Memory B cell (primary cell): ENCODE measurements around the gene CBARP.
"Not testable (repeated sequence)": the region's sequence is repeated elsewhere in the genome, so short reads cannot be mapped to it uniquely, and the experiment has no call there.

ENCODE experiments used
- ATAC-seq: fragments of 150-1000 bp; cut with Tn5 transposase; 2 replicates; pipeline ENCODE4 v1.10.0; 2021; ENCODE audit warnings: low read depth, mild to moderate bottlenecking, moderate library complexity
- DNase-seq, 2 donors: peaks; one replicate each; pipeline ENCODE4 v3.0.0; 2022; ENCODE audit warnings: low spot score in 2 of 2
- H3K27ac Mint-ChIP-seq: one replicate; pipeline ENCODE4 v1.8.0; 2022; ENCODE audit warnings: mild to moderate bottlenecking, moderate library complexity, mixed read lengths
- H3K27me3 Mint-ChIP-seq: one replicate; pipeline ENCODE4 v1.8.0; 2022; ENCODE audit warnings: mixed read lengths
- H3K36me3 Mint-ChIP-seq: one replicate; pipeline ENCODE4 v1.8.0; 2022; ENCODE audit warnings: mild to moderate bottlenecking, mixed read lengths
- H3K4me1 Mint-ChIP-seq: one replicate; pipeline ENCODE4 v1.8.0; 2022; ENCODE audit warnings: mixed read lengths
- H3K4me3 Mint-ChIP-seq: one replicate; pipeline ENCODE4 v1.8.0; 2022; ENCODE audit warnings: mild to moderate bottlenecking, moderate library complexity, mixed read lengths
- H3K9me3 Mint-ChIP-seq: one replicate; pipeline ENCODE4 v1.8.0; 2022; ENCODE audit warnings: mixed read lengths

The CBARP gene

GRCh38 chr19:1218751-1219567 is 18.8 kb downstream of the CBARP start:
- Mint-ChIP-seq H3K4me3 (no peak overlapping the region), H3K27ac (no peak overlapping the region), H3K9me3 (no peaks in the 10 kb centered on the region), H3K4me1 (peaks cover 6% of the 10 kb centered on the region), H3K27me3 (no peaks in the 10 kb centered on the region), H3K36me3 (no peaks in the 10 kb centered on the region)
- ATAC-seq (no peak), DNase-seq (no peak)

DNA sequence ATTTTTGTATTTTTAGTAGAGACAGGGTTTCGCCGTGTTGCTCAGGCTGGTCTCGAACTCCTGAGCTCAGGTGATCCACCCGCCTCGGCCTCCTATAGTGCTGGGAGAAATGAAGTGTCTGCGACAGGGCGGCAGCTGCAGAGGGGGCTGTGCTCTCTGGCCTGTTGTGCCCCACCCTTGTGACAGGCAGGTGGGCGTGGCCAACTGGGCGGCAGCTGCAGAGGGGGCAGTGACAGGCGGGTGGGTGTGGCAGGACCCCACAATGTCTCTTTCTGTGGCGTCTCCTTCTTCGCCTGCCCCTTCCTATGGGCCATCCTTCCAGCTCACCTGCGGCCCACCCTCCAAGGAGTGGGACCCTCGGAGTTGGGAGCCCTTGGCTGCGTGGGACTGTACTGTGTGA is 20.4 kb downstream of the CBARP start:
- H3K36me3 Mint-ChIP-seq: peaks cover 4% of the 10 kb centered on the region
- DNase-seq (no peak), ATAC-seq (no peak)
- no peak overlapping the region for H3K4me3 Mint-ChIP-seq
- H3K4me1 Mint-ChIP-seq: peaks cover 14% of the 10 kb centered on the region
- H3K9me3 Mint-ChIP-seq: no peaks in the 10 kb centered on the region
- H3K27me3 Mint-ChIP-seq: no peaks in the 10 kb centered on the region
- H3K27ac Mint-ChIP-seq: no peak overlapping the region

DNA sequence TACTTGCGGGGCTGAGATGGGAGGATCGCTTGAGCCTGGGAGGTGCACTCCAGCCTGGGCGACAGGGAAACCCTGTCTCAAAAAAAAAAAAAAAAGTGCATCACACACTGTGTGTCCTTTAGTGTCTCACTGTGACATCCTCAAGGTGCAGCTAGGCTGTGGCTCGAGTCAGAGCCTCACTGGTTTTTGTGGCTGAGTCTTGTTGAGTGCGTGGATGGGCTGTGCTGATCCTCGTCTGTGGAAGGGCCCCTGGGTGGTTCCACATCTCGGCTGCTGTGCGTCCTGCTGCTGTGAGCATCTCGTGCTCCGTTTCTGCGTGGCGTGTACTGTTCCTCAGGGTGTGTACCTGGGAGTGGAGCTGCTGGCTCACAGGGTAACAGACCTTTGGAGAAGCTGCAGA is 21.0 kb downstream of the CBARP start:
- H3K4me3 Mint-ChIP-seq: no peak overlapping the region

DNA sequence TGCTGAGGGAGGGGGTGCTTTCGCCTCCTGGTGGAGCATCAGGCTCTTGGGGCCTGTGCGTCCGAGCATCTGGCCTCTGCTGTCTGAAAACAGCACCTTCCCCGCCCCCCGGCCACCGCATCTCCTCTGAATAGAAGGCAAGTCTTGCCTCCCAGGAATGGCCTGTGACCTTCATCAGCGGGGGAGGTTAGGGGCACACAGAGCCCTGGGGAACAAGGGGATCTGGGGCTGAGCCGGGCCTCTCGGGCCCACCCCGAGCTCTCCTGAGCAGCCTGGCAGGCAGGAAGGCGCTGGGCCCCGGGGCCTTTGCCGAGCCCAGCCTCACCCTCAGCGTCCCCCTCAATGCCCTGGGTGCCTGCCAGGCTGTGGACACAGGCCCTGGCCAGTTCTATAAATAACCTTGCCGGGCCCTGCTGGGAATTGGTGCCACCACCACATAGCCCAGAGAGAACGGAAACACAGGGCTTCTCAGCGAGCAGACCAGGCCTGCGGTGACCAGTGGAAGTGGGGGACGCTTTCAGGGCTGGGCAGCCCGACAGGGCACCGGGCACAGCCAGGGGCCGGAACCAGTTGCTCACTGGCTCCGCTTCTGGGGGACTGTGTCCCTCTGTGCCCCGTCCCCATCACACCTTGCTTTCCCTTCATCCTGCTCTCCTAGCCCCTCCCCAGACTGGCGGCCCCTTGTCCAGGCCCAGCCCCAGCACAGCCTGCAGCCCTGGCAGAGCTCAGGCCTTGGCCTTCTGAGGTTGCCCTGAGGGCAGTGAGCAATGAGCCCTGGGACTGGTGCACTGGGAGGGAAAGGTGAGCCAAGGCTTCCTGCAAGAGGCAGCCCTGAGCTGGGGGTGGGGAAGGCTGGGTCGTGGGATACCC is 22.7 kb downstream of the CBARP start:
- H3K9me3 Mint-ChIP-seq: no peaks in the 10 kb centered on the region
- no peak overlapping the region for H3K27ac Mint-ChIP-seq
- H3K27me3 Mint-ChIP-seq: no peaks in the 10 kb centered on the region
- H3K4me3 Mint-ChIP-seq: no peak overlapping the region
- peaks cover 9% of the 10 kb centered on the region for H3K36me3 Mint-ChIP-seq
- peaks cover 14% of the 10 kb centered on the region for H3K4me1 Mint-ChIP-seq
- no peak for DNase-seq
- ATAC-seq: no peak

More for the DNA sequence above, 21.0 kb downstream of the CBARP start:
- Mint-ChIP-seq H3K9me3 (no peaks in the 10 kb centered on the region), H3K27me3 (no peaks in the 10 kb centered on the region), H3K27ac (no peak overlapping the region), H3K4me1 (peaks cover 14% of the 10 kb centered on the region), H3K36me3 (peaks cover 4% of the 10 kb centered on the region)
- ATAC-seq: no peak
- no peak for DNase-seq

DNA sequence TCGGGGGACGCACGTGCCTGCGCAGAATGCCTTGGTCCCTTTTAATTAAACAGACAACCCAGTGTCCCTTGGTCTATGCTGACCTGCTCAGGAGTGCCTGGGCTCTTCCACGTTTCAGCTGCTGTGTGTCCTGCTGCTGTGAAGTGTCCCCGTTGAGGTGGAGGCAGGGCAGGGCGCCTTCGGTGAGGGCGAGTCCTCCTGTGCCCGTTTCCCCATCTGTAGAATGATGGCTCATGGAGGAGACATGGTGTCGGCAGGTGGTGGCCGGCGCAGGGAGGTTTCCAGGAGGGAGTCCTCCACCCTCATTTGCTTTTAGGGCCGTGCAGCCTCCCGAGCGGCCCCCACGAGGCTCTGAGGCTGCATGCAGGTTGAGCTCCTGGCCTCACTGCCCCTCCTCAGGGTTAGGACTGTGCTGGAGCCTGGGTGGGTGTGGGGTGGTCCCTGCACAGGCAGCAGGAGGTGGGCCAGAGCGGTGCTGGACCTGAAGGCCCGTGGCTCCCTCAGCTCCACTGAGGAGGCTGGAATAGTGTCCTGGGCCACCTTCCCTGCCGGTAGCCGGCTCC is 23.4 kb downstream of the CBARP start:
- Mint-ChIP-seq H3K27me3 (no peaks in the 10 kb centered on the region), H3K4me3 (peak overlapping the region; percentile 59), H3K4me1 (peaks cover 17% of the 10 kb centered on the region), H3K36me3 (peaks cover 9% of the 10 kb centered on the region), H3K27ac (peak overlapping the region; percentile 91), H3K9me3 (no peaks in the 10 kb centered on the region)
- DNase-seq: no peak
- no peak for ATAC-seq

DNA sequence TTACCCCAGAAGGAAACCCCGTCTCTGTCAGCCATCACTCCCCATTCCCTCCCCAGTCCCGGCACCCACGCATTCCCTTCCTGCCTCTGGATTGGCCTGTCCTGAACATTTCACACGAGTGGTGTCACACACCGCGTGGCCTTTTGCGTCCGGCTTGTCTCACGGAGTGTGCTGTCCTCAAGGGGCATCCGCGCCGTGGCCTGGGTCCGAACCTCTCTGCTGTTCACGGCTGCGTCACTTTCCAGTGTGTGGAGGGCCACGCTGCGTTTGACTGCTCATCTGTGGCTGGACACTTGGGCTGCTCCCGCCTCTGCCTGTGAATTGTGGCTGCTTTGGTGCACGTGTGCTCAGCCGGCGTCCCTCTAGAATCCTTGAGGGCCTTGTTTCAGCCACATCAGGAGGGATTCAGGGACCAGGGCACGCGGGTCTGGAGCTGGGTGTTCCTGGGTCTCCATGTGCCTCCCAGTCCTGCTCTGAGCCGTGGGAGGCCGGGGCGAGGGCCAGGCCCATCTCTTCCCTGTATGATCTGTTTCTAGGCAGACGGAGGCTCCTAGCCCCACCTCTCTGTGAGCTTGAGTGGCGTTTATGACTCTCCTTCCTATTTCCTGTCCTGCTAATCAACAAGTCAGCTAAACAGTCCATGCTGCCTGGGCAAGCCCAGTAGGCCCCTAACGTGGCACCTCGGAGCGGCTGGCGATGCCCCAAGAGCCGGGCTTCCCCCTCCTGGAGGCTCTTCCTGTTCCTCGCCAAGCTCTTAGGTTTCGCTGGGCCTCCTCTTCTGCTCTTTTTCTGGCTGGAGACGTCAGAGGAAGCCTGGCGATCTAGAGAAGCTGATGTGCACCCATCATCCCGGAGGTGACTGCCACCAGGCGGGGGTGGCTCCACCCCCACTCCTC is 24.2 kb downstream of the CBARP start:
- Mint-ChIP-seq H3K4me1 (peaks cover 17% of the 10 kb centered on the region), H3K27me3 (no peaks in the 10 kb centered on the region), H3K9me3 (no peaks in the 10 kb centered on the region), H3K36me3 (peaks cover 9% of the 10 kb centered on the region), H3K4me3 (peak overlapping the region; percentile 59), H3K27ac (peak overlapping the region; percentile 91)
- ATAC-seq (peak; percentile 96), DNase-seq (peak in 1 of 2 donors; percentile 41)

GRCh38 chr19:1211494-1212234 is 26.1 kb downstream of the CBARP start:
- Mint-ChIP-seq H3K27me3 (no peaks in the 10 kb centered on the region), H3K4me3 (no peak overlapping the region), H3K4me1 (peaks cover 30% of the 10 kb centered on the region), H3K36me3 (peaks cover 9% of the 10 kb centered on the region), H3K9me3 (no peaks in the 10 kb centered on the region), H3K27ac (no peak overlapping the region)
- DNase-seq (no peak), ATAC-seq (no peak)

GRCh38 chr19:1210227-1210538 is 27.6 kb downstream of the CBARP start:
- ATAC-seq (no peak), DNase-seq (no peak)
- Mint-ChIP-seq H3K27ac (no peak overlapping the region), H3K4me1 (peaks cover 29% of the 10 kb centered on the region), H3K36me3 (peaks cover 9% of the 10 kb centered on the region), H3K27me3 (no peaks in the 10 kb centered on the region), H3K9me3 (no peaks in the 10 kb centered on the region), H3K4me3 (no peak overlapping the region)

DNA sequence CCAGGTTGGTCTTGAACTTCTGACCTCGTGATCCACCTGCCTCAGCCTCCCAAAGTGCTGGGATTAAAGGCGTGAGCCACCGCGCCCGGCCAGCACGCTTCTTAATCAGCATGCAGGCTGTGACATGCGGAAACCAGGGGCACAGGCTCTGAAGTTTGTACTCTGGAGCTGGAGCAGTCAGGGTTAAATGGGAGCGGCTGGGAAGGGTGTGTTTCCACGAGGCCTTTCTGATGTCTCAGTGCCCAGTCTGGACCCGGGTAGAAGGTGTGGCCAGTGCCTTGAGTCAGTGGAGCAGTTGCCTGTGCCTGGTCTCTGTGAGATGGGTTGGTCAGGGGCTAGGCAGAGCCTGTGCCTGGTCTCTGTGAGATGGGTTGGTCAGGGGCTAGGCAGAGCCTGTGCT is 29.0 kb downstream of the CBARP start:
- not testable (repeated sequence) for H3K27me3 Mint-ChIP-seq, H3K9me3 Mint-ChIP-seq, DNase-seq, ATAC-seq, H3K27ac Mint-ChIP-seq, H3K36me3 Mint-ChIP-seq
- H3K4me3 Mint-ChIP-seq: peak overlapping the region; percentile 39
- H3K4me1 Mint-ChIP-seq: peaks cover 24% of the 10 kb centered on the region

- DNase-seq (peak; percentile 26 to 40), ATAC-seq (no peak)
- peak overlapping the region; percentile 92 for H3K4me3 Mint-ChIP-seq
- H3K27ac Mint-ChIP-seq: peak overlapping the region; percentile 92
- H3K9me3 Mint-ChIP-seq: no peaks in the 10 kb centered on the region
- peaks cover 5% of the 10 kb centered on the region for H3K36me3 Mint-ChIP-seq
- no peaks in the 10 kb centered on the region for H3K27me3 Mint-ChIP-seq
- H3K4me1 Mint-ChIP-seq: peaks cover 16% of the 10 kb centered on the region
These were observed 30.8 kb downstream of the CBARP start for GRCh38 chr19:1206864-1207450.

DNA sequence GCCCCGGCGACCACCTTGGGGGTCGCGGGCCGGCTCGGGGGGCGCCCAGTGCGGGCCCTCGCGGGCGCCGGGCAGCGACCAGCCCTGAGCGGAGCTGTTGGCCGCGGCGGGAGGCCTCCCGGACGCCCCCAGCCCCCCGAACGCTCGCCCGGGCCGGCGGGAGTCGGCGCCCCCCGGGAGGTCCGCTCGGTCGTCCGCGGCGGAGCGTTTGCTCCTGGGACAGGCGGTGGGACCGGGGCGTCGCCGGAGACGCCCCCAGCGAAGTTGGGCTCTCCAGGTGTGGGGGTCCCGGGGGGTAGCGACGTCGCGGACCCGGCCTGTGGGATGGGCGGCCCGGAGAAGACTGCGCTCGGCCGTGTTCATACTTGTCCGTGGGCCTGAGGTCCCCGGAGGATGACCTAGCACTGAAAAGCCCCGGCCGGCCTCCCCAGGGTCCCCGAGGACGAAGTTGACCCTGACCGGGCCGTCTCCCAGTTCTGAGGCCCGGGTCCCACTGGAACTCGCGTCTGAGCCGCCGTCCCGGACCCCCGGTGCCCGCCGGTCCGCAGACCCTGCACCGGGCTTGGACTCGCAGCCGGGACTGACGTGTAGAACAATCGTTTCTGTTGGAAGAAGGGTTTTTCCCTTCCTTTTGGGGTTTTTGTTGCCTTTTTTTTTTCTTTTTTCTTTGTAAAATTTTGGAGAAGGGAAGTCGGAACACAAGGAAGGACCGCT is 31.5 kb downstream of the CBARP start:
- peaks cover 2% of the 10 kb centered on the region for H3K36me3 Mint-ChIP-seq
- H3K4me1 Mint-ChIP-seq: peaks cover 16% of the 10 kb centered on the region
- H3K27me3 Mint-ChIP-seq: no peaks in the 10 kb centered on the region
- peak overlapping the region; percentile 92 for H3K27ac Mint-ChIP-seq
- no peaks in the 10 kb centered on the region for H3K9me3 Mint-ChIP-seq
- H3K4me3 Mint-ChIP-seq: peak overlapping the region; percentile 92
- DNase-seq (peak in 1 of 2 donors; percentile 45), ATAC-seq (no peak)
